Trophoblast cell (in vitro differentiated cells and primary cell): Measurements from ENCODE around the gene TRMT2A.

Source experiments
- DNase-seq, 2 donors: peaks; one replicate each; pipeline ENCODE4 v3.0.0-alpha.2; 2016
- H2AFZ ChIP-seq: 2 replicates; pipeline ENCODE4 v1.6.1; 2013; ENCODE audit warnings: low read length, moderate library complexity, mild to moderate bottlenecking; ENCODE audit not compliant: insufficient read depth, poor library complexity
- H2AK5ac ChIP-seq: 2 replicates; pipeline ENCODE4 v1.6.1; 2013; ENCODE audit warnings: mild to moderate bottlenecking, low read length
- H2BK120ac ChIP-seq: 2 replicates; pipeline ENCODE4 v1.6.1; 2013; ENCODE audit warnings: low read length, mild to moderate bottlenecking, moderate library complexity; ENCODE audit not compliant: insufficient read depth, poor library complexity
- H2BK12ac ChIP-seq: 2 replicates; pipeline ENCODE4 v1.6.1; 2013; ENCODE audit warnings: mild to moderate bottlenecking, low read length, moderate library complexity
- H2BK5ac ChIP-seq: 2 replicates; pipeline ENCODE4 v1.6.1; 2013; ENCODE audit warnings: low read length, low read depth, moderate library complexity, mild to moderate bottlenecking; ENCODE audit not compliant: poor library complexity
- H3K14ac ChIP-seq: 2 replicates; pipeline ENCODE4 v1.6.1; 2013; ENCODE audit warnings: mild to moderate bottlenecking, low read length
- H3K18ac ChIP-seq: 2 replicates; pipeline ENCODE4 v1.6.1; 2013; ENCODE audit warnings: mild to moderate bottlenecking, low read length
- H3K23ac ChIP-seq: 2 replicates; pipeline ENCODE4 v1.6.1; 2013; ENCODE audit warnings: low read length
- H3K27ac ChIP-seq: 2 replicates; pipeline ENCODE4 v1.5.1; 2013; ENCODE audit warnings: low read depth, mild to moderate bottlenecking, inconsistent platforms, low read length, moderate library complexity
- H3K27me3 ChIP-seq: 2 replicates; pipeline ENCODE4 v1.6.1; 2013; ENCODE audit warnings: inconsistent platforms, mild to moderate bottlenecking, low read length, moderate library complexity; ENCODE audit not compliant: insufficient read depth
- H3K36me3 ChIP-seq, 2 experiments: 1 replicate in 1 of 2; 2 replicates in 1 of 2; pipeline ENCODE4 v1.6.1; 2013; ENCODE audit warnings: low read length in 2 of 2, mild to moderate bottlenecking in 2 of 2, moderate library complexity in 1 of 2; ENCODE audit not compliant: insufficient read depth in 2 of 2, control insufficient read depth in 1 of 2
- H3K4ac ChIP-seq: 2 replicates; pipeline ENCODE4 v1.6.1; 2013; ENCODE audit warnings: low read depth, mild to moderate bottlenecking, low read length, moderate library complexity
- H3K4me1 ChIP-seq, 2 experiments: 1 replicate in 1 of 2; 2 replicates in 1 of 2; pipeline ENCODE4 v1.6.1; 2013; ENCODE audit warnings: low read length in 2 of 2, mild to moderate bottlenecking in 2 of 2, moderate library complexity in 1 of 2; ENCODE audit not compliant: insufficient read depth in 2 of 2, control insufficient read depth in 1 of 2
- H3K4me2 ChIP-seq: 2 replicates; pipeline ENCODE4 v1.6.1; 2013; ENCODE audit warnings: inconsistent platforms, mild to moderate bottlenecking, low read length, moderate library complexity
- H3K4me3 ChIP-seq: 2 replicates; pipeline ENCODE4 v1.5.1; 2013; ENCODE audit warnings: mild to moderate bottlenecking, low read depth, low read length, inconsistent platforms
- H3K79me1 ChIP-seq: one replicate; pipeline ENCODE4 v1.6.1; 2013; ENCODE audit warnings: low read length
- H3K79me2 ChIP-seq: 2 replicates; pipeline ENCODE4 v1.6.1; 2013; ENCODE audit warnings: low read length, mild to moderate bottlenecking; ENCODE audit not compliant: control insufficient read depth, insufficient read depth, poor library complexity
- H3K9ac ChIP-seq: 2 replicates; pipeline ENCODE4 v1.6.1; 2013; ENCODE audit warnings: mild to moderate bottlenecking, low read length
- H3K9me3 ChIP-seq: 2 replicates; pipeline ENCODE4 v1.6.1; 2013; ENCODE audit warnings: low read depth, mild to moderate bottlenecking, control low read depth, inconsistent platforms, low read length; ENCODE audit not compliant: insufficient read depth
- H4K12ac ChIP-seq: 2 replicates; pipeline ENCODE4 v1.6.1; 2013; ENCODE audit warnings: low read depth, mild to moderate bottlenecking, low read length, moderate library complexity
- H4K8ac ChIP-seq: 2 replicates; pipeline ENCODE4 v1.6.1; 2013; ENCODE audit warnings: low read depth, mild to moderate bottlenecking, low read length, moderate library complexity
- H4K91ac ChIP-seq: one replicate; pipeline ENCODE4 v1.6.1; 2013; ENCODE audit warnings: low read depth, mild to moderate bottlenecking, low read length, moderate library complexity
- WGBS: extraction: QIAGEN DNeasy Blood & Tissue Kit; methylation state at CpG from one replicate; pipeline ENCODE4 v1.1.7; 2013; ENCODE audit warnings: missing lambda C conversion rate; ENCODE audit not compliant: insufficient read length, insufficient coverage; ENCODE audit errors: extremely low coverage; 5-methylcytosine and 5-hydroxymethylcytosine counted together

TRMT2A gene

GRCh38 chr22:20109411-20110358, 7.3 kb downstream of the TRMT2A start:
- H3K36me3 ChIP-seq: peaks cover 97% of the 10 kb centered on the region in 2 experiments
- H3K4me1 ChIP-seq: no peaks in the 10 kb centered on the region
- no peak overlapping the region for H2AK5ac ChIP-seq
- H3K4ac ChIP-seq: no peak overlapping the region
- DNase-seq: no peak
- H3K4me2 ChIP-seq: no peak overlapping the region
- H3K79me1 ChIP-seq: no peaks in the 10 kb centered on the region
- no peaks in the 10 kb centered on the region for H3K27me3 ChIP-seq
- H3K9me3 ChIP-seq: no peaks in the 10 kb centered on the region
- H4K8ac ChIP-seq: no peak overlapping the region
- H3K9ac ChIP-seq: no peak overlapping the region
- no peak overlapping the region for H2BK120ac ChIP-seq
- H3K18ac ChIP-seq: no peak overlapping the region
- no peak overlapping the region for H3K14ac ChIP-seq
- H4K12ac ChIP-seq: no peak overlapping the region
- H4K91ac ChIP-seq: no peak overlapping the region
- H2AFZ ChIP-seq: no peak overlapping the region
- no CpG with 5 or more reads among the region's 23 CpGs for WGBS
- H3K4me3 ChIP-seq: no peak overlapping the region
- no peak overlapping the region for H3K27ac ChIP-seq
- no peak overlapping the region for H3K23ac ChIP-seq
- H3K79me2 ChIP-seq: no peaks in the 10 kb centered on the region
- H2BK12ac ChIP-seq: no peak overlapping the region
- H2BK5ac ChIP-seq: no peak overlapping the region

GRCh38 chr22:20108757-20109230, 8.2 kb downstream of the TRMT2A start:
- H2BK120ac ChIP-seq: no peak overlapping the region
- no peak overlapping the region for H3K4ac ChIP-seq
- H3K27me3 ChIP-seq: no peaks in the 10 kb centered on the region
- H3K4me3 ChIP-seq: no peak overlapping the region
- H2BK5ac ChIP-seq: no peak overlapping the region
- H3K14ac ChIP-seq: no peak overlapping the region
- H3K27ac ChIP-seq: no peak overlapping the region
- no peak for DNase-seq
- no peak overlapping the region for H2AK5ac ChIP-seq
- no peaks in the 10 kb centered on the region for H3K79me2 ChIP-seq
- H3K23ac ChIP-seq: no peak overlapping the region
- no peak overlapping the region for H2AFZ ChIP-seq
- H3K9ac ChIP-seq: no peak overlapping the region
- H2BK12ac ChIP-seq: no peak overlapping the region
- no peak overlapping the region for H3K18ac ChIP-seq
- H3K79me1 ChIP-seq: no peaks in the 10 kb centered on the region
- H4K8ac ChIP-seq: no peak overlapping the region
- no peak overlapping the region for H4K12ac ChIP-seq
- no peaks in the 10 kb centered on the region for H3K4me1 ChIP-seq
- no peak overlapping the region for H3K4me2 ChIP-seq
- no peaks in the 10 kb centered on the region for H3K9me3 ChIP-seq
- peaks cover 95% of the 10 kb centered on the region in 2 experiments for H3K36me3 ChIP-seq
- no CpG with 5 or more reads among the region's 12 CpGs for WGBS
- no peak overlapping the region for H4K91ac ChIP-seq

GRCh38 chr22:20107951-20108756, 8.9 kb downstream of the TRMT2A start:
- H3K4me1 ChIP-seq: no peaks in the 10 kb centered on the region
- no peak overlapping the region for H3K4me3 ChIP-seq
- peaks cover 90 to 92% of the 10 kb centered on the region in 2 experiments for H3K36me3 ChIP-seq
- H3K27ac ChIP-seq: no peak overlapping the region
- H3K79me2 ChIP-seq: no peaks in the 10 kb centered on the region
- no peaks in the 10 kb centered on the region for H3K79me1 ChIP-seq
- no peak overlapping the region for H2AK5ac ChIP-seq
- H2AFZ ChIP-seq: no peak overlapping the region
- H3K27me3 ChIP-seq: no peaks in the 10 kb centered on the region
- no peak overlapping the region for H4K8ac ChIP-seq
- H2BK5ac ChIP-seq: no peak overlapping the region
- DNase-seq: no peak
- no peak overlapping the region for H3K18ac ChIP-seq
- no peak overlapping the region for H2BK12ac ChIP-seq
- no CpG with 5 or more reads among the region's 13 CpGs for WGBS
- no peak overlapping the region for H2BK120ac ChIP-seq
- no peak overlapping the region for H4K91ac ChIP-seq
- no peak overlapping the region for H3K23ac ChIP-seq
- no peak overlapping the region for H3K14ac ChIP-seq
- no peak overlapping the region for H3K4ac ChIP-seq
- no peak overlapping the region for H4K12ac ChIP-seq
- no peaks in the 10 kb centered on the region for H3K9me3 ChIP-seq
- no peak overlapping the region for H3K4me2 ChIP-seq
- no peak overlapping the region for H3K9ac ChIP-seq

GRCh38 chr22:20107471-20107901, 9.5 kb downstream of the TRMT2A start:
- H4K8ac ChIP-seq: no peak overlapping the region
- no peak overlapping the region for H2BK12ac ChIP-seq
- H3K4me2 ChIP-seq: no peak overlapping the region
- no peak for DNase-seq
- no peak overlapping the region for H3K4me3 ChIP-seq
- H2AFZ ChIP-seq: no peak overlapping the region
- no peaks in the 10 kb centered on the region for H3K27me3 ChIP-seq
- H3K4me1 ChIP-seq: no peaks in the 10 kb centered on the region
- no peaks in the 10 kb centered on the region for H3K79me2 ChIP-seq
- no peak overlapping the region for H3K27ac ChIP-seq
- H3K9me3 ChIP-seq: no peaks in the 10 kb centered on the region
- no peak overlapping the region for H3K4ac ChIP-seq
- H4K12ac ChIP-seq: no peak overlapping the region
- no peak overlapping the region for H3K18ac ChIP-seq
- H2AK5ac ChIP-seq: no peak overlapping the region
- no peak overlapping the region for H4K91ac ChIP-seq
- no peak overlapping the region for H2BK5ac ChIP-seq
- H3K9ac ChIP-seq: no peak overlapping the region
- no CpG with 5 or more reads among the region's 7 CpGs for WGBS
- H3K36me3 ChIP-seq: peaks cover 85 to 86% of the 10 kb centered on the region in 2 experiments
- no peak overlapping the region for H2BK120ac ChIP-seq
- H3K14ac ChIP-seq: no peak overlapping the region
- H3K79me1 ChIP-seq: no peaks in the 10 kb centered on the region
- no peak overlapping the region for H3K23ac ChIP-seq
